ENCODE data around the gene ZNF841. TPM values are rescaled to one million over a fixed set of nuclear protein-coding genes. Genes with fewer than 3 reads are reported as not detected.

ZNF841 gene
- total RNA-seq (2014; rRNA removed; shearing (Covaris generic); ENCODE audit: low replicate concordance): not detected in 2 replicates

GRCh38 chr19:52095172-52096014 is at the start of gene ZNF841:
Gene ZNF841 (minus strand): TSS chr19:52095765. CDS start chr19:52084801, 10,964 bp downstream.
- Histone ChIP-seq H3K27me3 (ENCODE audit: low read length) (no peaks in the 10 kb centered on the region), H3K4me3 (ENCODE audit: low read length) (no peak within 1 kb of the TSS), H3K9me2 (replicated peaks; ENCODE audit: insufficient read depth, low read length) (no peaks in the 10 kb centered on the region), H3K4me1 (ENCODE audit: low read length) (no peaks in the 10 kb centered on the region), H3K4me2 (ENCODE audit: low read depth, low read length, poor library complexity, severe bottlenecking) (no peak within 1 kb of the TSS), H3K79me2 (ENCODE audit: low read length) (no peaks in the 10 kb centered on the region), H2AFZ (ENCODE audit: low read length) (no peak within 1 kb of the TSS), H4K20me1 (ENCODE audit: insufficient read depth, low read depth, low read length) (no peaks in the 10 kb centered on the region), H3K9me3 (ENCODE audit: low read length) (peaks cover 48% of the 10 kb centered on the region), H3K27ac (ENCODE audit: low read length) (no peak within 1 kb of the TSS), H3K36me3 (ENCODE audit: insufficient read depth, low read length) (no peaks in the 10 kb centered on the region), H3K9ac (ENCODE audit: low read length) (no peak within 1 kb of the TSS)
- DNase-seq: no peak

- H3K27ac ChIP-seq (ENCODE audit: low read length): no peak overlapping the region
- H3K9ac ChIP-seq (ENCODE audit: low read length): no peak overlapping the region
- H2AFZ ChIP-seq (ENCODE audit: low read length): no peak overlapping the region
- peaks cover 22% of the 10 kb centered on the region for H3K9me3 ChIP-seq (ENCODE audit: low read length)
- no peak for DNase-seq
- H4K20me1 ChIP-seq (ENCODE audit: insufficient read depth, low read depth, low read length): no peaks in the 10 kb centered on the region
- H3K27me3 ChIP-seq (ENCODE audit: low read length): no peaks in the 10 kb centered on the region
- peaks cover 21% of the 10 kb centered on the region for H3K79me2 ChIP-seq (ENCODE audit: low read length)
- peaks cover 15% of the 10 kb centered on the region for H3K4me1 ChIP-seq (ENCODE audit: low read length)
- H3K4me2 ChIP-seq (ENCODE audit: low read depth, low read length, poor library complexity, severe bottlenecking): no peak overlapping the region
- peaks cover 8% of the 10 kb centered on the region; the same call in 1 of the 2 replicates for H3K36me3 ChIP-seq (ENCODE audit: insufficient read depth, low read length)
- H3K4me3 ChIP-seq (ENCODE audit: low read length): no peak overlapping the region
- no peaks in the 10 kb centered on the region for H3K9me2 ChIP-seq (replicated peaks; ENCODE audit: insufficient read depth, low read length)
Observed at GRCh38 chr19:52142001-52142595, 46.5 kb upstream of the ZNF841 start.

GRCh38 chr19:52141203-52141602 is 45.6 kb upstream of the ZNF841 start:
- Histone ChIP-seq H3K9ac (ENCODE audit: low read length) (no peak overlapping the region), H3K9me2 (replicated peaks; ENCODE audit: insufficient read depth, low read length) (no peaks in the 10 kb centered on the region), H3K9me3 (ENCODE audit: low read length) (peaks cover 20% of the 10 kb centered on the region), H3K4me1 (ENCODE audit: low read length) (peaks cover 15% of the 10 kb centered on the region), H3K4me3 (ENCODE audit: low read length) (no peak overlapping the region), H3K4me2 (ENCODE audit: low read depth, low read length, poor library complexity, severe bottlenecking) (no peak overlapping the region), H3K27ac (ENCODE audit: low read length) (no peak overlapping the region), H3K27me3 (ENCODE audit: low read length) (no peaks in the 10 kb centered on the region), H2AFZ (ENCODE audit: low read length) (no peak overlapping the region), H4K20me1 (ENCODE audit: insufficient read depth, low read depth, low read length) (no peaks in the 10 kb centered on the region), H3K36me3 (ENCODE audit: insufficient read depth, low read length) (peaks cover 14% of the 10 kb centered on the region), H3K79me2 (ENCODE audit: low read length) (peaks cover 27% of the 10 kb centered on the region)
- DNase-seq: no peak

GRCh38 chr19:52140032-52140710 is 44.6 kb upstream of the ZNF841 start:
- H3K4me3 ChIP-seq (ENCODE audit: low read length): peak overlapping the region; percentile 86
- DNase-seq: no peak
- peak overlapping the region; percentile 91 for H2AFZ ChIP-seq (ENCODE audit: low read length)
- peak overlapping the region; percentile 48 for H3K9ac ChIP-seq (ENCODE audit: low read length)
- no peaks in the 10 kb centered on the region for H3K9me2 ChIP-seq (replicated peaks; ENCODE audit: insufficient read depth, low read length)
- peaks cover 23% of the 10 kb centered on the region for H3K9me3 ChIP-seq (ENCODE audit: low read length)
- H4K20me1 ChIP-seq (ENCODE audit: insufficient read depth, low read depth, low read length): no peaks in the 10 kb centered on the region
- H3K27ac ChIP-seq (ENCODE audit: low read length): peak overlapping the region; percentile 27
- no peaks in the 10 kb centered on the region for H3K27me3 ChIP-seq (ENCODE audit: low read length)
- peaks cover 35% of the 10 kb centered on the region for H3K79me2 ChIP-seq (ENCODE audit: low read length)
- peaks cover 21% of the 10 kb centered on the region for H3K36me3 ChIP-seq (ENCODE audit: insufficient read depth, low read length)
- H3K4me2 ChIP-seq (ENCODE audit: low read depth, low read length, poor library complexity, severe bottlenecking): peak overlapping the region; percentile 93
- H3K4me1 ChIP-seq (ENCODE audit: low read length): peaks cover 15% of the 10 kb centered on the region

- Histone ChIP-seq H3K9ac (ENCODE audit: low read length) (peak within 1 kb of the TSS; percentile 85), H3K27ac (ENCODE audit: low read length) (peak within 1 kb of the TSS; percentile 70), H3K9me2 (replicated peaks; ENCODE audit: insufficient read depth, low read length) (no peaks in the 10 kb centered on the region), H3K27me3 (ENCODE audit: low read length) (no peaks in the 10 kb centered on the region), H3K4me1 (ENCODE audit: low read length) (peaks cover 15% of the 10 kb centered on the region), H4K20me1 (ENCODE audit: insufficient read depth, low read depth, low read length) (no peaks in the 10 kb centered on the region), H3K4me3 (ENCODE audit: low read length) (peak within 1 kb of the TSS; percentile 86), H3K36me3 (ENCODE audit: insufficient read depth, low read length) (peaks cover 21% of the 10 kb centered on the region), H3K4me2 (ENCODE audit: low read depth, low read length, poor library complexity, severe bottlenecking) (peak within 1 kb of the TSS; percentile 93), H2AFZ (ENCODE audit: low read length) (peak within 1 kb of the TSS; percentile 91), H3K79me2 (ENCODE audit: low read length) (peaks cover 43% of the 10 kb centered on the region), H3K9me3 (ENCODE audit: low read length) (peaks cover 26% of the 10 kb centered on the region)
- peak; percentile 100 for DNase-seq
Observed at GRCh38 chr19:52139252-52140031, 43.9 kb upstream of the ZNF841 start, which contains the start of gene ZNF616. Gene ZNF616 (minus strand): TSS chr19:52139938. CDS start chr19:52130512, 9,426 bp downstream.

GRCh38 chr19:52138983-52139251 is 43.4 kb upstream of the ZNF841 start:
- H3K9me2 ChIP-seq (replicated peaks; ENCODE audit: insufficient read depth, low read length): no peaks in the 10 kb centered on the region
- H3K4me2 ChIP-seq (ENCODE audit: low read depth, low read length, poor library complexity, severe bottlenecking): peak overlapping the region; percentile 93
- H3K9ac ChIP-seq (ENCODE audit: low read length): peak overlapping the region; percentile 85
- peaks cover 28% of the 10 kb centered on the region for H3K9me3 ChIP-seq (ENCODE audit: low read length)
- no peaks in the 10 kb centered on the region for H3K27me3 ChIP-seq (ENCODE audit: low read length)
- H3K27ac ChIP-seq (ENCODE audit: low read length): peak overlapping the region; percentile 22; the same call in 1 of the 2 replicates
- H3K4me3 ChIP-seq (ENCODE audit: low read length): peak overlapping the region; percentile 86
- no peaks in the 10 kb centered on the region for H4K20me1 ChIP-seq (ENCODE audit: insufficient read depth, low read depth, low read length)
- peak overlapping the region; percentile 86 for H2AFZ ChIP-seq (ENCODE audit: low read length)
- H3K4me1 ChIP-seq (ENCODE audit: low read length): peaks cover 15% of the 10 kb centered on the region
- peaks cover 26% of the 10 kb centered on the region for H3K36me3 ChIP-seq (ENCODE audit: insufficient read depth, low read length)
- no peak for DNase-seq
- H3K79me2 ChIP-seq (ENCODE audit: low read length): peaks cover 48% of the 10 kb centered on the region

GRCh38 chr19:52138278-52138982 is 42.9 kb upstream of the ZNF841 start:
- Histone ChIP-seq H3K9ac (ENCODE audit: low read length) (peak overlapping the region; percentile 85), H2AFZ (ENCODE audit: low read length) (peak overlapping the region; percentile 86), H3K9me3 (ENCODE audit: low read length) (peaks cover 33% of the 10 kb centered on the region), H3K27me3 (ENCODE audit: low read length) (no peaks in the 10 kb centered on the region), H3K4me3 (ENCODE audit: low read length) (peak overlapping the region; percentile 86), H3K27ac (ENCODE audit: low read length) (no peak overlapping the region; the same call in 1 of the 2 replicates), H3K4me2 (ENCODE audit: low read depth, low read length, poor library complexity, severe bottlenecking) (peak overlapping the region; percentile 93), H3K9me2 (replicated peaks; ENCODE audit: insufficient read depth, low read length) (no peaks in the 10 kb centered on the region), H3K36me3 (ENCODE audit: insufficient read depth, low read length) (peaks cover 30% of the 10 kb centered on the region), H3K4me1 (ENCODE audit: low read length) (peaks cover 15% of the 10 kb centered on the region), H4K20me1 (ENCODE audit: insufficient read depth, low read depth, low read length) (no peaks in the 10 kb centered on the region), H3K79me2 (ENCODE audit: low read length) (peaks cover 52% of the 10 kb centered on the region)
- DNase-seq: peak; percentile 86
